ENCODE data around the gene BTBD7.

BTBD7 gene

GRCh38 chr14:93315575-93315974, 17.3 kb downstream of the BTBD7 start:
- H3K27ac ChIP-seq = no peak overlapping the region
- DNase-seq (ENCODE audit: low spot score) = no peak
- CTCF ChIA-PET = no interaction called here
- POLR2A ChIA-PET (ENCODE audit: low non-redundant PET) = no interaction called here
- no peak for TF ChIP-seq CTCF (conservative IDR thresholded peaks at IDR 0.05; ENCODE audit: low read depth)

GRCh38 chr14:93311082-93311481, 21.8 kb downstream of the BTBD7 start:
- ChIA-PET CTCF (no interaction called here), POLR2A (ENCODE audit: low non-redundant PET) (no interaction called here)
- TF ChIP-seq CTCF (conservative IDR thresholded peaks at IDR 0.05; ENCODE audit: low read depth) = no peak
- DNase-seq (ENCODE audit: low spot score) = no peak
- H3K27ac ChIP-seq = no peak overlapping the region

- no peak overlapping the region for H3K27ac ChIP-seq
- ChIA-PET POLR2A (ENCODE audit: low non-redundant PET) (no interaction called here), CTCF (interaction anchor here (0.6 kb wide), 1 partner anchor 77 kb away, joined by 3 read pairs; no protein-coding TSS in a partner anchor)
- TF ChIP-seq CTCF (conservative IDR thresholded peaks at IDR 0.05; ENCODE audit: low read depth) = no peak
- no peak for DNase-seq (ENCODE audit: low spot score)
These were observed 23.3 kb downstream of the BTBD7 start for GRCh38 chr14:93309427-93309966.

DNA sequence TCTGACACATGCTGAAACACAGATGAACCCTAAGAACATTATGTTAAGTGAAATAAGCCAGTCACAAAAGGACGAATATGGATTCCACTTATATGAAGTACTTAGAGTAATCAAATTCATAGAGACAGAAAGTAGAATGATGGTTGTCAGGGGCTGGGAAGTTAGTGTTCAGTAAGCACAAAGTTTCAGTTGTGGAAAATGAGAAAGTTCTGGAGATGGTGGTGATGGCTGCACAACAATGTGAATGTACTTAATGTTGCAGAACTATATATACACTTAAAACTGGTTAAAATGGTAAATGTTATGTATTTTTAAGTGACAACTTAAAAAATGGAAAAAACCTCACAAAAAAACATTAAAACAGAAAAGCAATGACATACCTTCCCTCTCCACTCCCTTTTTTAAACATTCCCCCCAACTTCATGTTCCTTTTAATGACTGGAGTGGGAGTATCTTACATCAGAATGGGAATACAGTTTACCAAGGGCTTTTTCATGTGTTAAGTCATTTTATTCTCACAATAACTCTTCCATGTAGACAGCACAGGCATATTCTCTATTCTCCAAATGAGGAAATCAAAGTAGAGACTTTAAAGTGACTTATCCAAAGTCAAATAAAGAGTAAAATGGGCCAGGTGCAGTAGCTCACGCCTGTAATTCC, 24.0 kb downstream of the BTBD7 start:
- POLR2A ChIA-PET (ENCODE audit: low non-redundant PET) = no interaction called here
- CTCF ChIA-PET = interaction anchor here (0.6 kb wide), 1 partner anchor 77 kb away, joined by 3 read pairs; no protein-coding TSS in a partner anchor
- H3K27ac ChIP-seq = no peak overlapping the region
- no peak for DNase-seq (ENCODE audit: low spot score)
- no peak for TF ChIP-seq CTCF (conservative IDR thresholded peaks at IDR 0.05; ENCODE audit: low read depth)

DNA sequence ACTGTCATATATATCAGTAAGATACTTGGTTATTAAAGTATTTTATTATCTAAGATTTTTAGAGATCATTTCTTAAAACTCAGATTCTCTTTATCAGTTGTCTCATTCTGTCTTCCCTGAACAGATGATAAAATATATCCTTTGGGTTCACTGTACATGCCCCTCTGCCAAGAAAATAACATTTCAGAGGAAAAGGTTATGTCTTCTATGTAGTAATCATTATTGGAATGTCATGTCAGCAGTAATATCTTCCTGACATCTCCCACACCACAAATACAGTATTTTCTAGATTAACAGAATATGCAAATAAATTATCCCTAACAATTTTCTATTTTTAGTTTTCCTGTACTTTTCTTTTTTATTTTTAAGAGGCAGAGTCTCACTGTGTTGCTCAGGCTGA, 26.0 kb downstream of the BTBD7 start:
- no peak for TF ChIP-seq CTCF (conservative IDR thresholded peaks at IDR 0.05; ENCODE audit: low read depth)
- DNase-seq (ENCODE audit: low spot score) = no peak
- no peak overlapping the region for H3K27ac ChIP-seq
- POLR2A ChIA-PET (ENCODE audit: low non-redundant PET) = no interaction called here
- CTCF ChIA-PET = no interaction called here

DNA sequence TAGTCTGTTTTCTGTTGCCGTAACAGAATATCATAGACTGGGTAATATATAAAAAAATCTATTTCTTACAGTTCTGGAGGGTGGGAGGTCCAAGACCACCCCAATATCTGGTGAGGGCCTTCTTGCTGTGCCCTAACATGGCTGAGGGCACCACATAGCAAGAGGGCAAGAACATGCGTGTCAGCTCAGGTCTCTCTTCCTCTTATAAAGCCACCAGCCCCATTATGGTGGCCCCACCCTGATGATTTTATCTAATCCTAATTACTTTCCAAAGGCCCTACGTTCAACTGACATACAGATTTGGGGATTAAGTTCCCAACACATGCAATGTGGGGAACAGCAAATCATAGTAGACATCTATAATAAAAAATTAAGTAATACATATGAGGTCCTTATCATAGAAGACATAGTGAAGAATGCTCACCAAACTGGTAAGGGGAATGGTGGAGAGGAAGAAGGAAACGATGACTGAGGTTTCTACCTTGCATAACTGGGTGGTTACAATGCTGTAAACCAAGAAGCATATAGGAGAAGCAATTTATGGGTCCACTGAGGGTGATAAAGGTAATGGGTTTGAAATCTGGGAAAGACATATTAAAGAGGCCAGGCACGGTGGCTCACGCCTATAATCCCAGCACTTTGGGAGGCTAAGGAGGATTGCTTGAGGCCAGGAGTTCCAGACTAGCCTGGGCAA, 27.0 kb downstream of the BTBD7 start:
- POLR2A ChIA-PET (ENCODE audit: low non-redundant PET) = no interaction called here
- TF ChIP-seq CTCF (conservative IDR thresholded peaks at IDR 0.05; ENCODE audit: low read depth) = no peak
- no peak overlapping the region for H3K27ac ChIP-seq
- CTCF ChIA-PET = interaction anchor here (0.8 kb wide), 1 partner anchor 13 kb away, joined by 5 read pairs; no protein-coding TSS in a partner anchor
- no peak for DNase-seq (ENCODE audit: low spot score)
